ENCODE results near the gene OR5M11. TPM values are rescaled to one million over a fixed set of nuclear protein-coding genes. Genes with fewer than 3 reads are reported as not detected.

Gene OR5M11
- total and polyA plus RNA-seq, 2 donors (not counting 1 experiment from before 2014, with no cell fraction given) = not detected

GRCh38 chr11:56513280-56513679 lies 29.8 kb downstream of the OR5M11 start:
- no peak overlapping the region for H3K27ac ChIP-seq (ENCODE audit: insufficient read depth, low read length)
- no peak overlapping the region for H3K9ac ChIP-seq (ENCODE audit: insufficient read depth, low read length)
- TF ChIP-seq EZH2 (IDR thresholded peaks at IDR 0.05; ENCODE audit: low read length, missing control alignments) = no peak
- no peak for TF ChIP-seq CTCF (conservative IDR thresholded peaks at IDR 0.05 in 1 of 2, IDR thresholded peaks at IDR 0.05 in 1 of 2; ENCODE audit: low read depth in 1 of 2, low read length in 2 of 2)
- H3K4me3 ChIP-seq (replicated peaks in 1 of 4; ENCODE audit: control extremely low read depth in 1 of 4, insufficient read depth in 1 of 4, low read depth in 3 of 4, low read length in 4 of 4) = no peak overlapping the region
- no peak for DNase-seq (ENCODE audit: low read depth in 2 of 2)
- no peaks in the 10 kb centered on the region for H3K9me3 ChIP-seq (ENCODE audit: control insufficient read depth, insufficient read depth, low read depth, low read length)
- no peak overlapping the region for H2AFZ ChIP-seq (ENCODE audit: low read length)
- no peaks in the 10 kb centered on the region for H4K20me1 ChIP-seq (ENCODE audit: control insufficient read depth, extremely low read depth, insufficient read depth, low read length)
- H3K4me2 ChIP-seq (ENCODE audit: extremely low read depth, insufficient read depth, low read length) = no peak overlapping the region
- no peaks in the 10 kb centered on the region for H3K79me2 ChIP-seq (ENCODE audit: control insufficient read depth, insufficient read depth, low read length)
- H3K27me3 ChIP-seq (ENCODE audit: control insufficient read depth, insufficient read depth, low read length) = no peaks in the 10 kb centered on the region
- no peaks in the 10 kb centered on the region for H3K4me1 ChIP-seq (ENCODE audit: control insufficient read depth, extremely low read depth, insufficient read depth, low read length)
- no peaks in the 10 kb centered on the region for H3K36me3 ChIP-seq (ENCODE audit: control insufficient read depth, insufficient read depth, low read length)

DNA sequence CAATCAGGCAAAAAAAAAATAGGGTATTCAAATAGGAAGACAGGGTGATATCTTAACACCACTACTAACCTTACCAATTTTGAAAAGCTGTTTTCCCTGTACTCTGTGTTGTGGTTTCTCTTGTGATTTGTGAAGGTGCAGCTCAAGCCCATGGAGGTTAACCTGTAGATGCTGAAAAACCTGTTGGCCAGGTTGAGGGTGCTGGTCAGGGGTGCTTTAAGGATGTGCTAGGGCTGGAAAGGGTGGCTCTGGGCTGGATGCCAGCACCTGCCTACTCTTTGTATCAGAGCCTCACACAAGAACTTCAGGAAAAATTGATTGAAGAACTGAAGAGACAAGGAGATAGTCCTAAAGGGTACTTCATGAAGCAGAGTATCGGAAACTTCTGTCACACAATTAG lies 33.6 kb downstream of the OR5M11 start:
- H3K27ac ChIP-seq (ENCODE audit: insufficient read depth, low read length) = no peak overlapping the region
- H3K9ac ChIP-seq (ENCODE audit: insufficient read depth, low read length) = no peak overlapping the region
- no peaks in the 10 kb centered on the region for H3K27me3 ChIP-seq (ENCODE audit: control insufficient read depth, insufficient read depth, low read length)
- H3K79me2 ChIP-seq (ENCODE audit: control insufficient read depth, insufficient read depth, low read length) = no peaks in the 10 kb centered on the region
- H2AFZ ChIP-seq (ENCODE audit: low read length) = no peak overlapping the region
- no peaks in the 10 kb centered on the region for H3K9me3 ChIP-seq (ENCODE audit: control insufficient read depth, insufficient read depth, low read depth, low read length)
- no peak overlapping the region for H3K4me2 ChIP-seq (ENCODE audit: extremely low read depth, insufficient read depth, low read length)
- no peaks in the 10 kb centered on the region for H3K36me3 ChIP-seq (ENCODE audit: control insufficient read depth, insufficient read depth, low read length)
- H3K4me3 ChIP-seq (replicated peaks in 1 of 4; ENCODE audit: control extremely low read depth in 1 of 4, insufficient read depth in 1 of 4, low read depth in 3 of 4, low read length in 4 of 4) = no peak overlapping the region
- no peaks in the 10 kb centered on the region for H3K4me1 ChIP-seq (ENCODE audit: control insufficient read depth, extremely low read depth, insufficient read depth, low read length)
- H4K20me1 ChIP-seq (ENCODE audit: control insufficient read depth, extremely low read depth, insufficient read depth, low read length) = no peaks in the 10 kb centered on the region
- TF ChIP-seq CTCF (conservative IDR thresholded peaks at IDR 0.05 in 1 of 2, IDR thresholded peaks at IDR 0.05 in 1 of 2; ENCODE audit: low read depth in 1 of 2, low read length in 2 of 2) (no peak), EZH2 (IDR thresholded peaks at IDR 0.05; ENCODE audit: low read length, missing control alignments) (no peak)
- DNase-seq (ENCODE audit: low read depth in 2 of 2) = no peak

DNA sequence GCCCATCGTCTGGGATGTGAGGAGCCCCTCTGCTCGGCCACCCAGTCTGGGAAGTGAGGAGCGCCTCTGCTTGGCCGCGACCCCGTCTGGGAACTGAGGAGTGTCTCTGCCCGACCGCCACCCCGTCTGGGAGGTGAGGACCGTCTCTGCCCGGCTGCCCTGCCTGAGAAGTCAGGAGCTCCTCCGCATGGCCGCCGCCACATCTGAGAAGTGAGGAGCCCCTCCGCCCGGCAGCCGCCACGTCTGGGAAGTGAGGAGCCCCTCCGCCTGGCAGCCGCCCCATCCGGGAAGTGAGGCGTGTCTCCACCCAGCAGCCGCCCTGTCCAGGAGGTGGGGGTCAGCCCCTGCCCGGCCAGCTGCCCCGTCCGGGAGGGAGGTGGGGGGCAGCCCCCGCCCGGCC lies 46.0 kb downstream of the OR5M11 start:
- Histone ChIP-seq H3K36me3 (ENCODE audit: control insufficient read depth, insufficient read depth, low read length) (no peaks in the 10 kb centered on the region), H3K4me1 (ENCODE audit: control insufficient read depth, extremely low read depth, insufficient read depth, low read length) (no peaks in the 10 kb centered on the region), H3K79me2 (ENCODE audit: control insufficient read depth, insufficient read depth, low read length) (no peaks in the 10 kb centered on the region), H3K9me3 (ENCODE audit: control insufficient read depth, insufficient read depth, low read depth, low read length) (no peaks in the 10 kb centered on the region), H3K27ac (ENCODE audit: insufficient read depth, low read length) (no peak overlapping the region), H3K27me3 (ENCODE audit: control insufficient read depth, insufficient read depth, low read length) (no peaks in the 10 kb centered on the region), H4K20me1 (ENCODE audit: control insufficient read depth, extremely low read depth, insufficient read depth, low read length) (no peaks in the 10 kb centered on the region), H2AFZ (ENCODE audit: low read length) (no peak overlapping the region), H3K4me2 (ENCODE audit: extremely low read depth, insufficient read depth, low read length) (no peak overlapping the region), H3K9ac (ENCODE audit: insufficient read depth, low read length) (no peak overlapping the region), H3K4me3 (replicated peaks in 1 of 4; ENCODE audit: control extremely low read depth in 1 of 4, insufficient read depth in 1 of 4, low read depth in 3 of 4, low read length in 4 of 4) (no peak overlapping the region)
- DNase-seq (ENCODE audit: low read depth in 2 of 2) = no peak
- no peak for TF ChIP-seq CTCF (conservative IDR thresholded peaks at IDR 0.05 in 1 of 2, IDR thresholded peaks at IDR 0.05 in 1 of 2; ENCODE audit: low read depth in 1 of 2, low read length in 2 of 2)
- TF ChIP-seq EZH2 (IDR thresholded peaks at IDR 0.05; ENCODE audit: low read length, missing control alignments) = no peak
